Measurements from ENCODE around the gene TRANK1.

- TF ChIP-seq POLR2A (IDR thresholded peaks at IDR 0.05), result no peak
- no peak for TF ChIP-seq CTCF (IDR thresholded peaks at IDR 0.05 in 4 of 5, conservative IDR thresholded peaks at IDR 0.05 in 1 of 5)
Measured at GRCh38 chr3:36909666-36910065, 35.2 kb downstream of the TRANK1 start.
